Activated T-cell treated with anti-CD3 and anti-CD28 coated beads for 48 hours (primary cell): ENCODE measurements around the gene PTPRS.

Experiments
- DNase-seq: peaks from one replicate; pipeline ENCODE4 v3.0.0-alpha.2; 2020; ENCODE audit warnings: low read depth

PTPRS gene

DNA sequence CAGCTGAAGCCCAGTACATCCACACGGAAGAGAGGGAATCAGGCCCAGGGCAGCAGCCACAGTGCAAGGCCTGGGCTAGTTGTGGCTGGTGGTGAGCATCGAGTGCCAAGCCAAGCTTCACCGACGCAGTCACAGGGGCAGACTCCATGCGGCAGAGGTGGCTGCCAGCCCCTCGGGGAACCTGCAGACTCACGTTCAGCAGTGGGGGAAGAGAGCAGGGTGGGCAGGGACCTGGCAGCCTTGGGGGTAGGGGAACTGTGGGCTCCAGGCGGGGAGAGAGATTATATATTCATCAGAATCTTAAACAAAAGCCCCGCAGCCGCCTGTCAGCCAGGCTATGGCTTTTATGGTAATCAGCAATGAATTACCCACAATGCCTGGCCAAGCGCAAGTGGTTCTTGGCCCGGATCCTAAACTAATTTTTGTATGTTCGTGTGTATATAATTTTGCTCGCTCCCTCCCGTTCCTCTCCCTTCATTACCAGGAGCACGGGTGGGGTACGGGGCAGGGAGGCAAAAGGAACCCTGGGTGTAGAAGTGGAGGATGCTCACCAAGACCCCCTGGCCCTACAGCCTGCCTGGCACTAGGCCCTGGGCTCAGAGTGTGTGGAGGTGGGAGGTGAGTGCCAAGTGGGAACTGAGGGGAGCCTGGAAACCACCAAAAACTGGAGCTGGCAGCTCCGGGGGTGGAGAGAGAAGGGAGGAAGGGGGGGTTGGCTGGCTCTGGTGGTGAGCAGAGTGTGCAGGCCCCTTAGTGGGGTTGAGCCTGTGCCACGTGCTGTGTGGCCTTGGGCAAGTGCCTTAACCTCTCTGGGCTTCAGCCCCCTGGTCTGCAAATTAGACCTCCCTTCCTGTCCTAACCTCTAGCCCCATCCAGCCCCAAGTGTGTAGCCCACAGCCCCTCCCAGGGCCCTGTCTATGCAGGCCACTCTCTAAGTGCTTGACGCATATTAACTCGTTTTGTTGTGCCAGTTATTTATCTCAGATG lies 31.9 kb downstream of the PTPRS start:
- DNase-seq: no peak

DNA sequence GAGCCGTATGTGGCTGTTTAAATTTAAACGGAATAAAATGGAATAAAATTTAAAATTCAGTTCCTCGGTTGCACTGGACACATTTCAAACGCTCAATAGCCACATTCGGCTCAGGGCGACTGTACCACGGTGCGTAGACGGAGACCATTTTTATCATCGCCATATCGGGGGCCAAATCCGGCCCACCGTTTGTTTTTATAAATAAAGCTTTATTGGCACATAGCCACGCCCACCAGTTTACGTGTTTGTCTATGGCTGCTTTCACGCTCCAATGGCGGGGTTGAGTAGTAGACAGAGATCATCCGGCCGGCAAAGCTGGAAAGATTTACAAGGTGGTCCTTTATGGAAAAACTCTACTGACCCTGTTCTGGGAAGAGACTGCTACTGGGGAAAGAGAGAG lies 33.0 kb downstream of the PTPRS start:
- DNase-seq: no peak

DNA sequence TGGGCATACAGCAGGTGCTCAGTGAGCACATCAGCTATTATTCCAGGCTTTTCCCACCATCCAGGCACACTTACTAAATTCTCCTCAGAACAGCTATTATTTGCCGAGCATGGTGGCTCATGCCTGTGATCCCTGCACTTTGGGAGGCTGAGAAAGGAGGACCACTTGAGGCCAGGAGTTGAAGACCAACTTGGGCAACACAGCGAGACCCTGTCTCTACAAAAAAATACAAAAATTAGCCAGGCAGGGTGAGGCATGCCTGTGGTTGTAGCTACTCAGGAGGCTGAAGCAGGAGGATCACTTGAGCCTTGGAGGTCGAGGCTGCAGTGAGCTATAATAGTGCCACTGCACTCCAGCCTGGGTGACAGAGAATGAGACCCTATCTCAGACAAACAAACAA lies 35.4 kb downstream of the PTPRS start:
- DNase-seq: no peak

DNA sequence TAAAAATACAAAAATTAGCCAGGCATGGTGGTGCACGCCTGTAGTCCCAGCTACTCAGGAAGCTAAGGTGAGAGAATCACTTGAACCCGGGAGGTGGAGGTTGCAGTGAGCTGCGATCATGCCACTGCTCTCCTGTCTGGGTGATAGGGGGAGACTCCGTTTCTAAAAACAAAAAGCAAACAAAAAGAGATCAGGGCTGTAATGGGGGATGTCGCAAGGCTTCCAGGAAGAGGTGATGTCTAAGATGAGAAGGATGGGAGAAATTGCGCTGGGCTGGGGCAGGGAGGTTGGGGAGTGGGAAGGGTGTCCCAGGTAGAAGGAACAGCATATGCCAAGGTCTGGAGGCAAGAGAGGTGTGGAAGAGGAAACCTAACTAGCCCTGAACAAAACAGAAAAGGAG lies 36.1 kb downstream of the PTPRS start:
- DNase-seq: no peak

- DNase-seq: no peak
Observed at GRCh38 chr19:5303208-5303607, 37.4 kb downstream of the PTPRS start.

GRCh38 chr19:5302396-5302795 lies 38.2 kb downstream of the PTPRS start:
- no peak for DNase-seq

DNA sequence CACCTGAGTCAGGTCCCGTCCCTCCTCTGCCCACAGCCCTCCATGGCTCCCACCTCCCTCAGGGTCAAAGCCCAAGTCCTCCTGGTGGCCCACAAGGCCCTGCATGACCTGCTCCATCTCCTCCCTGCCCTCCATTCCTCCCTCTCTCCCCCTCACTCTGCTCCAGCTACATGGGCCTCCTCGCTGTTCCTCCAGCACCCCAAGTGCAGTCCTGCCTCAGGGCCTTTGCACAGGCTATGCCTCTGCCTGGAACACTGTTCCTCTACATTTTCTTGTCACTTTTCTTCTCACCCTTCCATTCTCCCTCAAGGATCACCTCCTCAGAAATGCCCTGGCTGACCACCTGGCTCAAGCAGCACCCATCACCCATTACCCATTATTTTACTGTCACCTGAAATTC lies 41.5 kb downstream of the PTPRS start:
- no peak for DNase-seq

DNA sequence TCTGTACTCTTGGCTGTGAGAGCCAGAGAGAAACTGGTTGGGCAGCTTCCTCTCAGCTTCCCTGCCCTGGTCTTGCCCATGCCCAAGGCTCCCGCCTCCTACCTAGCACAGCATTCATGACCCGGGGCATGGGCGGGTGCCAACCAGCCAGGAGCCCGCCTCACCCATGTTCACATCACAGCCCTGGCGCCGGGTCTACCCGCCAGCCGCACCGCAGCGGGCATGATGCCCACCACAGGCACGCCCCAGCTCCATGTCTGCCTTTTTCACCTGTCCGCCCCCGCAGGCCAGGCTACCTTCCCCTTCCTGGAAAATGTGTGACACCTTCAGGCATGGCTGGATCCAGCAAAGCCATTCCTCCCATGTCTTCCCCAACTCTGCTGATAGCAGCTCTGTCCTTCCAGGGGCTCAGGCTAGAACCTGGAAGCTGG lies 42.1 kb downstream of the PTPRS start:
- DNase-seq: no peak

- no peak for DNase-seq
Observed at GRCh38 chr19:5297272-5297669, 43.3 kb downstream of the PTPRS start.

GRCh38 chr19:5296457-5297271 lies 43.9 kb downstream of the PTPRS start:
- DNase-seq: no peak

DNA sequence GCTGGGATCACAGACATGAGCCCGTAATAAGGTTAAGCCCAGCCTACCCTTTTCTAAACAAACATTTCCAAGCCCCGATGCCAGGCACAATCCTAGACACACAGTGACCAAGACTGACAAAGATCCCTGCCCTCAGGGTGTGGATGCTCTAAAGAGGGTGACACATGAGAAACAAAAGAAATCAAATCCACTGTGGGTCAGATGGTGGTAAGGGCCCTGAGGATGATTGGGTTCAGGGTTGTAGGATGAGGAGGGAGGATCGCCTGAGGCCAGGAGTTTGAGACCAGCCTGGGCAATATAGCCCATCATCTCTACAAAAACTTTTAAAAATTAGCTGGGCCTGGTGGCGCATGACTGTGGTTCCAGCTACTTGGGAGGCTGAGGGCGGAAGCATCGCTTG lies 44.6 kb downstream of the PTPRS start:
- DNase-seq: no peak

- DNase-seq: no peak
Observed at GRCh38 chr19:5294403-5295160, 46.0 kb downstream of the PTPRS start.

DNA sequence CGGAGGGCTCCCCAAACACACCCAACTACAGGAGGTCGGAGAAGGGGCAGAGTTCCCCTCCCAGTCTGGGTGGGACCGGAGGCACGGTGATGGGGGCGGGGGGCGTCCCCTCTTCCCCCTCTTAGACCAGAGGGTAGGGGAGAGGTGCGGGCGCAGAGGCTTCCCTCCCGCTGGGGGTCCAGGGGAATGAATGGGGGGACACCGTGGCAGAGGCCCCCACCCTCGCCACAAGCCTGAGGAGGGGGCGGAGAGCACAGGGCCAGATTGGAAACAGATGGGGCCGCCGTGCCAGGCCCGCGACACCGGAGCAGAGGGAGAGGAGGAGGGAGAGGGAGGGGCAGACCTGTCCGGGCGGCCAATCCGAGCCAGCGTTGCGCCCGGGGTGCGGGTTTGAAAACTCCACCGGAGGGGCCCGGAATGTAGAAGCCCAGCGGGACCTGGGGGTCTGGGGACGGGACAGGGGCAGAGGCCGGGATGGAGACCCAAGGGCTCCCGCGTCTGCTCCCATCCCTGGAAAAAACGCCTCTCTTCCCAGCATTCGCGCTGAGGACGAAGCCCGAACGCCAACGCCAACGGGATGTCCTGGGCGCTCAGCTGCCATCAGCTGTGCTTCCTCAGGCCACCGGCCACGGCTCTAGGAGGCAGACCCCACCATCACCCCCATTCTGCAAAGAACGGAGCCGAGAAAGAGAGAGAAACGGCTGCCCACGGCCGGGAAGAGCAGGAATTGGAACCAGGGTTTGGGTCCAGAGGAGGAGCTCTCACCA lies 46.8 kb downstream of the PTPRS start:
- DNase-seq: no peak

DNA sequence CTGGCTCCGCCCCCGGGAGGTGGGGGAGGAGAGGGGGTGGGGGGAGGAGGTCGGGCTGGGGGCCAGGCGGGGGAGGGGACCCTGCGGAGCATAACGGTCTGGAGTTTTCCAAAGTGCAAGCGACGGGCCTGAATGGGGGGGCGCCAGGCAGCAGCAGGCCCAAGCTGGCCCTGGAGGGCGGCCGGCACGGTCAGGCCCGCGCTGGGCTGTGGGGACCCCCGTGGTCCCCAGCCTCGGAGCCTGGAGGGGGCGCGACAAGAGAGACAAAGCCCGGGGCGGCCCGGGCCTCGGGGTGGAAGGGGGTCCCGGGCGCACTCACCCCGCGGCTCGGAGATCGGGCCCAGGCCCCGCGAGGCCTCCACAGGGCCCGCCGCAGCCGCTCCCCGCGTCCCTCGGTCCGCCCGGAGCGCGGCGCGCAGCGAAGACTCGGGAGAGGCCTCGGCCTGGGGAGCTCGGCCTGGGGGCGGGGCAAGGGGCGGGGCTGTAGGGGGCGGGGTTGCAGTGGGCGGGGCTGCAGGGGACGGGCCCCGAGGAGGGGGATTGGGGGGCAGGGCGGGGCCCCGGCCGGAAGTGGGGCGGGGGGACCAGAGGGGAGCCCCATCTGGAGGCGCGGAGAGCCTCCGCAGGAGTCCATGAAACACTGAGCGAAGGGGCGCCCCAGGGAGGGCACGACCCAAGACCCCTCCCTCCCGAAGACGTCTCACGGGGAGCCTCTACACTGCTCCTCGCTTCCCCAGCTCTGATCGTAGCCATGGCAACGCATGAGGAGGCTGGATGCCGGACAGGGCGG lies 47.6 kb downstream of the PTPRS start:
- peak; percentile 41 for DNase-seq

DNA sequence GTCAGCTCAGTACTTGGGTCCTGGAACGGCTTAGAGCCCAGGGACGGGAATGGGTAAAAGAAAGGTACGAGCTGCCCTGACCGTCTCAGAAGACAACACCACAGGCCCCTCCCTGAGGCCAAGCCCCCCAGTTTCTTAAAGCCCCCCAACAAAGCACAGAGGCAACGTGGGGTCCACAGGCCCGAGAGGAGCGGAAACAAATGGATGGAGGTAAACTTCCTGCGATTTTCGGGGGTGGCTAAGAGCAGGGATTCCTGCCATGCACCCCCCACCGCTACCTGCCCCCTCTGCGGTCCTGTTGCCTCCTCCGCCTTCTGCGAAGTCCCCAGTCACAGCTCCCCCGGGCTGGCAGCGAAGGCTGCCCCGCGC lies 48.2 kb downstream of the PTPRS start:
- peak; percentile 16 for DNase-seq

GRCh38 chr19:5291588-5292193 lies 48.9 kb downstream of the PTPRS start:
- no peak for DNase-seq
